AG04450 (cell line): ENCODE results near the gene BMP7. TPM values are rescaled to one million over a fixed set of nuclear protein-coding genes. Genes with fewer than 3 reads are reported as not detected.

ENCODE experiments used
- CTCF ChIA-PET: fragments of 300-600, 350-600 bp; formaldehyde crosslinking; extraction: SDS; loops from one replicate; lab custom pipeline; 2022; ENCODE audit warnings: antibody characterized with exemption, inconsistent platforms; lab: Charles Lee
- POLR2A ChIA-PET: fragments of 350-600 bp; formaldehyde crosslinking; extraction: SDS; loops from one replicate; lab custom pipeline; 2021; ENCODE audit warnings: antibody characterized with exemption, inconsistent platforms; lab: Yijun Ruan, JAX
- DNase-seq: peaks from one replicate; pipeline ENCODE4 v3.0.0-alpha.2; 2011; ENCODE audit warnings: low read depth, low spot score
- H3K27ac ChIP-seq: one replicate; pipeline ENCODE4 v1.5.1; 2012; ENCODE audit warnings: low read depth, low read length, control low read depth
- H3K27me3 ChIP-seq: one replicate; pipeline ENCODE4 v1.6.0; 2012; ENCODE audit warnings: low read length; ENCODE audit not compliant: control insufficient read depth, insufficient read depth
- H3K4me3 ChIP-seq: 2 replicates; pipeline ENCODE4 v1.5.1; 2011; ENCODE audit warnings: mild to moderate bottlenecking, low read depth, low read length, control low read depth
- H3K9me3 ChIP-seq: 2 replicates; pipeline ENCODE4 v1.5.1; 2012; ENCODE audit warnings: low read length; ENCODE audit not compliant: control insufficient read depth, insufficient read depth
- polyA plus RNA-seq: library from polyadenylated mRNA; depleted of rRNA; stranded (reverse); fragments of >200 nt; gene quantifications from 2 replicates; pipeline ENCODE4 v1.2.3, GENCODE V29; 2011
- TF ChIP-seq, protein P1 (sequence below): IDR thresholded peaks from 2 replicates; pipeline ENCODE4 v1.5.1; 2011; ENCODE audit warnings: low read depth, low read length, control low read depth, inconsistent platforms

The BMP7 gene
- polyA plus RNA-seq, 1 experiment = not detected

DNA sequence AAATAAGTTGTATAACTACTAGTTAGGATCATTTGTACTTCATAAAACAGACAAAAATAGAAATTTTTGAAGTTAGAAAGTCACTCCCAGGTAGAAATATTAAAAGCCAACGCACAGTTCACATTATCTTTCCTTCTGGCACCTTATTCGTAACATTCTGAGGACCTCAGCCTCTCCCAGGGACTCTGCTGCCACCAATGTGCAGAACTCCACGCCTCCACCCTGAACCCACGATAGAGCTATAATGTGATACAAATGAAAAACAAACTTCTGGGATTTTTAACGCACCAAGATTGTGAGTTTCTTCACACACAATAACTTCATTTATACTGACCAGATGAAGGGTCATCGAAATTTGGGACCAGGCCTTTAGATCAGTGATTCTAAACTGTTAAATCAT, 9.5 kb downstream of the BMP7 start:
- H3K27ac ChIP-seq = no peak overlapping the region
- TF ChIP-seq, protein P1, sequence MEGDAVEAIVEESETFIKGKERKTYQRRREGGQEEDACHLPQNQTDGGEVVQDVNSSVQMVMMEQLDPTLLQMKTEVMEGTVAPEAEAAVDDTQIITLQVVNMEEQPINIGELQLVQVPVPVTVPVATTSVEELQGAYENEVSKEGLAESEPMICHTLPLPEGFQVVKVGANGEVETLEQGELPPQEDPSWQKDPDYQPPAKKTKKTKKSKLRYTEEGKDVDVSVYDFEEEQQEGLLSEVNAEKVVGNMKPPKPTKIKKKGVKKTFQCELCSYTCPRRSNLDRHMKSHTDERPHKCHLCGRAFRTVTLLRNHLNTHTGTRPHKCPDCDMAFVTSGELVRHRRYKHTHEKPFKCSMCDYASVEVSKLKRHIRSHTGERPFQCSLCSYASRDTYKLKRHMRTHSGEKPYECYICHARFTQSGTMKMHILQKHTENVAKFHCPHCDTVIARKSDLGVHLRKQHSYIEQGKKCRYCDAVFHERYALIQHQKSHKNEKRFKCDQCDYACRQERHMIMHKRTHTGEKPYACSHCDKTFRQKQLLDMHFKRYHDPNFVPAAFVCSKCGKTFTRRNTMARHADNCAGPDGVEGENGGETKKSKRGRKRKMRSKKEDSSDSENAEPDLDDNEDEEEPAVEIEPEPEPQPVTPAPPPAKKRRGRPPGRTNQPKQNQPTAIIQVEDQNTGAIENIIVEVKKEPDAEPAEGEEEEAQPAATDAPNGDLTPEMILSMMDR = no peak
- H3K4me3 ChIP-seq = no peak overlapping the region
- CTCF ChIA-PET = no interaction called here
- no peaks in the 10 kb centered on the region for H3K9me3 ChIP-seq
- DNase-seq = no peak
- POLR2A ChIA-PET = no interaction called here
- H3K27me3 ChIP-seq = peaks cover 31% of the 10 kb centered on the region

- POLR2A ChIA-PET = no interaction called here
Measured at GRCh38 chr20:57256205-57256604, 10.2 kb downstream of the BMP7 start.

DNA sequence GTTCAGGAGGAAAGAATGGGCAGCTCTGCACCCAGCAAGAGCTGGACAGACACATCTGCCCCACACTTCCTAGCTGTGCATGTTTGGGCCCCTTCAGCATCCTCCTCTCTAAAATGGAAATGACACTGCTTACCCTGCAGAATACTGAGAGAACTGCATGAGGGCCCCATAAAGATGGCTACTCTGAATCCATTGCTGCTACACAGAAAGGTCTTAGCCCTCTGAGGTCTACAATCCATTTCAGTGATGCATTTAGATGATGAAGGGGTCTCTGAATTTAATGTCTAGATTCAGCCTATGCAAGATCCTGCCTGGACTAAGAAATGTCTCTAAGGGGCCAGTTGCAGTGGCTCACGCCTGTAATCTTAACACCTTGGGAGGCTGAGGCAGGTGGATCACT, 11.3 kb downstream of the BMP7 start:
- ChIA-PET POLR2A (no interaction called here), CTCF (no interaction called here)
- no peak overlapping the region for H3K4me3 ChIP-seq
- no peaks in the 10 kb centered on the region for H3K9me3 ChIP-seq
- H3K27ac ChIP-seq = no peak overlapping the region
- no peak for DNase-seq
- H3K27me3 ChIP-seq = peaks cover 17% of the 10 kb centered on the region
- TF ChIP-seq, protein P1 = no peak

More at GRCh38 chr20:57256205-57256604, 10.2 kb downstream of the BMP7 start:
- no peak overlapping the region for H3K27ac ChIP-seq
- TF ChIP-seq, protein P1 = no peak
- H3K9me3 ChIP-seq = no peaks in the 10 kb centered on the region
- CTCF ChIA-PET = no interaction called here
- no peak overlapping the region for H3K4me3 ChIP-seq
- DNase-seq = no peak
- peaks cover 27% of the 10 kb centered on the region for H3K27me3 ChIP-seq

DNA sequence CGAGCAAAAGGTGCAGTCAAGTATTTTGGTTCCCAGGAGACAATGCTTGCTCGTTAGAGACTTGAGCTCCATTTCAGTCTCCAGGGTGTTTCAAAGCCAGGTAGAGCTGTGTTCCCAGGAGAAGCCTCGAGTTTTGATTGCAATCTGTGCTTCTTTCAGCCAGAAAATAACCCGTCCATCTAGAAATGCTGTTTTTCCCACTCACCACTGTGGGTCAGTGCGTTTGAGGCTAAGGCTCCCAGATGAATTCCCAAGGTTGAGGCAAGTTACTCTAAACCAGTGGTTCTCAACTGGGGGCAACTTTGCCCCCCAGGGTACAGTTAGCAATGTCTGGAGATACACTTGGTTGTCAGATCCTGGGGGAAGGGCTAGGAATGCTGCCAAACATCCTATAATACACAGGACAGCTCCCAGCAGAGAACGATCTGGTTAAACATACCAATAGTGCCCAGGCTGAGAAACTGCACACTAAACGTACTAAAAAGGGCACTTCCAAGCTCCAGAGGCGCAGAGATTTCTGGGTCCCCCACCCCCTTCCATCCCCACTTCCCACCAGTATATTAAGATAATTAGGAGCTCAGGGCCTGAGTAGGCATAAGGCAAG, 13.8 kb downstream of the BMP7 start:
- DNase-seq = no peak
- no peak overlapping the region for H3K27ac ChIP-seq
- TF ChIP-seq, protein P1 = no peak
- POLR2A ChIA-PET = no interaction called here
- no peaks in the 10 kb centered on the region for H3K9me3 ChIP-seq
- no peak overlapping the region for H3K4me3 ChIP-seq
- CTCF ChIA-PET = interaction anchor here (1.0 kb wide), 1 partner anchor 8 kb away, joined by 3 read pairs; no protein-coding TSS in a partner anchor
- no peaks in the 10 kb centered on the region for H3K27me3 ChIP-seq

DNA sequence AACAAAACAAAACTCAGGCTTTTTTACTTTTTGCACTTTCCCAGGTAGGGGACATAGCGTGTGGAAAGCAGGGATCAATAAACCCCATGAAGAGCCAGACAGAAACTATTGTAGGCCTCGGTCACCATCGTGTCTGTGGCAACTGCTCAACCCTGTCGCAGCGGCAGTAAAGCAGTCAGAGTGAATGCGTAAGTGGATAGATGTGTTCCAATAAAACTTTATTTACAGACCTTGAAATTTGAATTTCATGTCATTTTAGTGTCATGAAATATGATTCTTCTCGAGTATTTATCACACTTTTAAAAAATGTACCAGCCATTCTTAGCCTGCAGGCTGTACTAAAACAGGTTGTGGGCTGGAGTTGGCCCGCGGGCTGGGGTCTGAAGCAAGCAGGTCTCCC, 14.5 kb downstream of the BMP7 start:
- Histone ChIP-seq H3K9me3 (no peaks in the 10 kb centered on the region), H3K27me3 (no peaks in the 10 kb centered on the region), H3K27ac (no peak overlapping the region), H3K4me3 (no peak overlapping the region)
- CTCF ChIA-PET = no interaction called here
- TF ChIP-seq, protein P1 = no peak
- POLR2A ChIA-PET = no interaction called here
- DNase-seq = no peak
